ACC112 (cell line): ENCODE measurements around the gene MGA.

Experiments
- H2AFZ ChIP-seq: fragments of 200-600 bp; sonication (generic); one replicate; pipeline ENCODE4 v1.6.0; 2017; ENCODE audit warnings: antibody characterized with exemption, low read length; ENCODE audit not compliant: unreplicated experiment
- H3K27ac ChIP-seq: fragments of 200-600 bp; sonication (generic); 2 replicates; pipeline ENCODE4 v1.5.1; 2014; ENCODE audit warnings: low read depth, mild to moderate bottlenecking, antibody characterized with exemption, low read length, moderate library complexity
- H3K27me3 ChIP-seq: fragments of 200-600 bp; sonication (generic); 2 replicates; pipeline ENCODE4 v1.6.1; 2014; ENCODE audit warnings: mild to moderate bottlenecking, antibody characterized with exemption, low read length, moderate library complexity, mixed read lengths; ENCODE audit not compliant: insufficient read depth
- H3K36me3 ChIP-seq: fragments of 200-600 bp; sonication (generic); 2 replicates; pipeline ENCODE4 v1.6.1; 2016; ENCODE audit warnings: mild to moderate bottlenecking, antibody characterized with exemption, low read length, moderate library complexity, mixed read lengths; ENCODE audit not compliant: insufficient read depth
- H3K4me1 ChIP-seq: fragments of 200-600 bp; sonication (generic); one replicate; pipeline ENCODE4 v1.6.1; 2016; ENCODE audit warnings: low read length, mixed read lengths; ENCODE audit not compliant: insufficient read depth, unreplicated experiment, control insufficient read depth
- H3K4me3 ChIP-seq: fragments of 200-600 bp; sonication (generic); 2 replicates; pipeline ENCODE4 v1.5.1; 2014; ENCODE audit warnings: mild to moderate bottlenecking, low read depth, low read length
- H3K79me2 ChIP-seq: fragments of 200-600 bp; sonication (generic); one replicate; pipeline ENCODE4 v1.6.0; 2016; ENCODE audit warnings: low read length; ENCODE audit not compliant: control insufficient read depth, unreplicated experiment, insufficient read depth

The MGA gene

GRCh38 chr15:41633609-41634008, 26.6 kb upstream of the MGA start:
- no peak overlapping the region for H3K4me3 ChIP-seq
- H3K27ac ChIP-seq, result no peak overlapping the region
- no peak overlapping the region for H2AFZ ChIP-seq

GRCh38 chr15:41634072-41634626, 26.1 kb upstream of the MGA start:
- H3K27ac ChIP-seq, result no peak overlapping the region
- no peaks in the 10 kb centered on the region for H3K36me3 ChIP-seq
- H3K27me3 ChIP-seq, result no peaks in the 10 kb centered on the region
- peaks cover 65% of the 10 kb centered on the region for H3K79me2 ChIP-seq
- no peak overlapping the region for H3K4me3 ChIP-seq
- peaks cover 6% of the 10 kb centered on the region for H3K4me1 ChIP-seq
- no peak overlapping the region for H2AFZ ChIP-seq

More at GRCh38 chr15:41633609-41634008, 26.6 kb upstream of the MGA start:
- Histone ChIP-seq H3K36me3 (no peaks in the 10 kb centered on the region), H3K4me1 (peaks cover 6% of the 10 kb centered on the region), H3K27me3 (no peaks in the 10 kb centered on the region), H3K79me2 (peaks cover 69% of the 10 kb centered on the region)

GRCh38 chr15:41637086-41637485, 23.1 kb upstream of the MGA start:
- Histone ChIP-seq H3K36me3 (peaks cover 4% of the 10 kb centered on the region; the same call in 1 of the 2 replicates), H3K79me2 (peaks cover 51% of the 10 kb centered on the region), H2AFZ (no peak overlapping the region), H3K4me3 (no peak overlapping the region), H3K27ac (no peak overlapping the region), H3K4me1 (no peaks in the 10 kb centered on the region), H3K27me3 (no peaks in the 10 kb centered on the region)

- H3K4me1 ChIP-seq, result peaks cover 11% of the 10 kb centered on the region
- no peak overlapping the region for H2AFZ ChIP-seq
- no peaks in the 10 kb centered on the region for H3K27me3 ChIP-seq
- H3K27ac ChIP-seq, result no peak overlapping the region
- no peak overlapping the region for H3K4me3 ChIP-seq
- H3K79me2 ChIP-seq, result peaks cover 34% of the 10 kb centered on the region
- H3K36me3 ChIP-seq, result peaks cover 4% of the 10 kb centered on the region; the same call in 1 of the 2 replicates
These were observed 19.2 kb upstream of the MGA start for GRCh38 chr15:41640985-41641384.

- H3K27ac ChIP-seq, result no peak overlapping the region
- peaks cover 41% of the 10 kb centered on the region for H3K79me2 ChIP-seq
- no peaks in the 10 kb centered on the region for H3K27me3 ChIP-seq
- H3K4me3 ChIP-seq, result no peak overlapping the region
- H3K4me1 ChIP-seq, result peaks cover 34% of the 10 kb centered on the region
- no peak overlapping the region for H2AFZ ChIP-seq
- H3K36me3 ChIP-seq, result no peaks in the 10 kb centered on the region
These were observed 12.9 kb upstream of the MGA start for GRCh38 chr15:41647262-41647661.

- Histone ChIP-seq H3K36me3 (no peaks in the 10 kb centered on the region), H3K4me1 (peaks cover 34% of the 10 kb centered on the region), H3K79me2 (peaks cover 41% of the 10 kb centered on the region), H3K27ac (0 out of 2 replicates have a peak overlapping the region, but pooled peaks have one; percentile 14), H3K4me3 (no peak overlapping the region), H2AFZ (no peak overlapping the region), H3K27me3 (no peaks in the 10 kb centered on the region)
These were observed 12.1 kb upstream of the MGA start for GRCh38 chr15:41648097-41648496.

- Histone ChIP-seq H3K27ac (peak overlapping the region; percentile 14; the same call in 1 of the 2 replicates), H3K4me1 (peaks cover 35% of the 10 kb centered on the region), H3K27me3 (no peaks in the 10 kb centered on the region)
These were observed 11.4 kb upstream of the MGA start for GRCh38 chr15:41648770-41649169.

GRCh38 chr15:41650806-41651205, 9.4 kb upstream of the MGA start:
- H3K4me1 ChIP-seq, result peaks cover 32% of the 10 kb centered on the region
- H3K27ac ChIP-seq, result no peak overlapping the region
- H3K27me3 ChIP-seq, result no peaks in the 10 kb centered on the region
- H3K79me2 ChIP-seq, result peaks cover 49% of the 10 kb centered on the region
- H3K4me3 ChIP-seq, result no peak overlapping the region
- no peaks in the 10 kb centered on the region for H3K36me3 ChIP-seq
- H2AFZ ChIP-seq, result no peak overlapping the region

More at GRCh38 chr15:41648770-41649169, 11.4 kb upstream of the MGA start:
- H3K79me2 ChIP-seq, result peaks cover 43% of the 10 kb centered on the region
- no peaks in the 10 kb centered on the region for H3K36me3 ChIP-seq
- no peak overlapping the region for H2AFZ ChIP-seq
- no peak overlapping the region for H3K4me3 ChIP-seq

- H3K27ac ChIP-seq, result no peak overlapping the region
- no peak overlapping the region for H2AFZ ChIP-seq
- no peak overlapping the region for H3K4me3 ChIP-seq
- H3K27me3 ChIP-seq, result no peaks in the 10 kb centered on the region
- no peaks in the 10 kb centered on the region for H3K36me3 ChIP-seq
- peaks cover 52% of the 10 kb centered on the region for H3K79me2 ChIP-seq
- H3K4me1 ChIP-seq, result peaks cover 34% of the 10 kb centered on the region
These were observed 8.8 kb upstream of the MGA start for GRCh38 chr15:41651373-41651772.

- peaks cover 17% of the 10 kb centered on the region for H3K4me1 ChIP-seq
- H3K27ac ChIP-seq, result no peak overlapping the region
- no peak overlapping the region for H3K4me3 ChIP-seq
- H2AFZ ChIP-seq, result no peak overlapping the region
- H3K36me3 ChIP-seq, result no peaks in the 10 kb centered on the region
- H3K27me3 ChIP-seq, result no peaks in the 10 kb centered on the region
- H3K79me2 ChIP-seq, result peaks cover 40% of the 10 kb centered on the region
These were observed 6.4 kb upstream of the MGA start for GRCh38 chr15:41653760-41654159.

GRCh38 chr15:41655716-41656115, 4.5 kb upstream of the MGA start:
- H3K79me2 ChIP-seq, result peaks cover 39% of the 10 kb centered on the region

More at GRCh38 chr15:41655716-41656115, 4.5 kb upstream of the MGA start:
- Histone ChIP-seq H2AFZ (no peak overlapping the region), H3K4me1 (peaks cover 20% of the 10 kb centered on the region), H3K27ac (peak overlapping the region; percentile 77), H3K36me3 (no peaks in the 10 kb centered on the region), H3K27me3 (no peaks in the 10 kb centered on the region), H3K4me3 (no peak overlapping the region)
